OCI-LY1 (cell line): ENCODE data around the gene CHMP4B.

ENCODE experiments used
- H2AFZ ChIP-seq: fragments of 200-600 bp; sonication (generic), shearing (Covaris generic); 2 replicates; pipeline ENCODE4 v1.6.0; 2014; ENCODE audit warnings: antibody characterized with exemption, mild to moderate bottlenecking, low read length
- H3F3A ChIP-seq: fragments of 200-600 bp; sonication (generic), shearing (Covaris generic); 2 replicates; pipeline ENCODE4 v1.6.0; 2014; ENCODE audit warnings: mild to moderate bottlenecking, antibody characterized with exemption, low read length, moderate library complexity; ENCODE audit not compliant: insufficient read depth
- H3K27ac ChIP-seq: fragments of 200-600 bp; sonication (generic); 2 replicates; pipeline ENCODE4 v1.5.1; 2014; ENCODE audit warnings: low read length, mixed run types, mild to moderate bottlenecking, low read depth; ENCODE audit not compliant: poor library complexity, severe bottlenecking
- H3K27me3 ChIP-seq: fragments of 200-600 bp; sonication (generic); 2 replicates; pipeline ENCODE4 v1.6.0; 2014; ENCODE audit warnings: antibody characterized with exemption, mild to moderate bottlenecking, low read length, moderate library complexity; ENCODE audit not compliant: insufficient read depth
- H3K36me3 ChIP-seq: fragments of 200-600 bp; sonication (generic); 2 replicates; pipeline ENCODE4 v1.6.1; 2014; ENCODE audit warnings: mild to moderate bottlenecking, antibody characterized with exemption, low read length, moderate library complexity, mixed read lengths; ENCODE audit not compliant: insufficient read depth
- H3K4me1 ChIP-seq: fragments of 200-600 bp; sonication (generic); 2 replicates; pipeline ENCODE4 v1.5.1; 2014; ENCODE audit warnings: mild to moderate bottlenecking, low read length, moderate library complexity; ENCODE audit not compliant: insufficient read depth, severe bottlenecking
- H3K4me2 ChIP-seq: fragments of 200-600 bp; sonication (generic), shearing (Covaris generic); 2 replicates; pipeline ENCODE4 v1.6.1; 2014; ENCODE audit warnings: low read length
- H3K4me3 ChIP-seq: fragments of 200-600 bp; sonication (generic); 2 replicates; pipeline ENCODE4 v1.5.1; 2014; ENCODE audit warnings: low read length, low read depth, mild to moderate bottlenecking, mixed read lengths; ENCODE audit not compliant: poor library complexity, severe bottlenecking
- H3K79me2 ChIP-seq: fragments of 200-600 bp; shearing (Covaris generic); 2 replicates; pipeline ENCODE4 v1.6.1; 2016; ENCODE audit warnings: mixed run types, low read length, mixed read lengths; ENCODE audit not compliant: insufficient read depth
- H3K9ac ChIP-seq: fragments of 200-600 bp; sonication (generic), shearing (Covaris generic); 2 replicates; pipeline ENCODE4 v1.6.1; 2014; ENCODE audit warnings: mild to moderate bottlenecking, low read length, mixed read lengths
- H3K9me2 ChIP-seq: fragments of 200-600 bp; sonication (generic), shearing (Covaris generic); 2 replicates; pipeline ENCODE4 v1.6.1; 2014; ENCODE audit warnings: low read depth, mild to moderate bottlenecking, low read length, mixed read lengths
- H3K9me3 ChIP-seq: fragments of 200-600 bp; shearing (Covaris generic); 2 replicates; pipeline ENCODE4 v1.6.1; 2014; ENCODE audit warnings: low read length, mixed read lengths
- H4K20me1 ChIP-seq: fragments of 200-600 bp; sonication (generic), shearing (Covaris generic); 2 replicates; pipeline ENCODE4 v1.6.0; 2016; ENCODE audit warnings: mild to moderate bottlenecking, low read length; ENCODE audit not compliant: insufficient read depth
- EZH2 ChIP-seq: fragments of 200-600 bp; sonication (generic), shearing (Covaris generic); IDR thresholded peaks from 2 replicates; pipeline ENCODE4 v1.8.0; 2017; ENCODE audit warnings: borderline replicate concordance, mixed run types, mild to moderate bottlenecking, antibody characterized with exemption, low read length, moderate library complexity, mixed read lengths
- TF ChIP-seq, protein P1 (sequence below): fragments of 200-600 bp; sonication (generic), shearing (Covaris generic); IDR thresholded peaks from 2 replicates; pipeline ENCODE4 v1.5.1; 2017; ENCODE audit warnings: mild to moderate bottlenecking, antibody characterized with exemption, low read length, moderate library complexity, mixed read lengths

The CHMP4B gene

GRCh38 chr20:33875055-33875454 lies 63.9 kb downstream of the CHMP4B start:
- Histone ChIP-seq H3K4me2 (peak overlapping the region; percentile 50), H3K9ac (0 out of 2 replicates have a peak overlapping the region, but pooled peaks have one; percentile 12), H3K9me2 (no peaks in the 10 kb centered on the region), H3K4me3 (peak overlapping the region; percentile 20), H3K36me3 (no peaks in the 10 kb centered on the region), H4K20me1 (no peaks in the 10 kb centered on the region), H3K27me3 (no peaks in the 10 kb centered on the region), H3F3A (no peaks in the 10 kb centered on the region), H3K79me2 (no peaks in the 10 kb centered on the region), H2AFZ (no peak overlapping the region), H3K27ac (peak overlapping the region; percentile 80), H3K4me1 (peaks cover 14% of the 10 kb centered on the region), H3K9me3 (no peaks in the 10 kb centered on the region)
- TF ChIP-seq, protein P1, sequence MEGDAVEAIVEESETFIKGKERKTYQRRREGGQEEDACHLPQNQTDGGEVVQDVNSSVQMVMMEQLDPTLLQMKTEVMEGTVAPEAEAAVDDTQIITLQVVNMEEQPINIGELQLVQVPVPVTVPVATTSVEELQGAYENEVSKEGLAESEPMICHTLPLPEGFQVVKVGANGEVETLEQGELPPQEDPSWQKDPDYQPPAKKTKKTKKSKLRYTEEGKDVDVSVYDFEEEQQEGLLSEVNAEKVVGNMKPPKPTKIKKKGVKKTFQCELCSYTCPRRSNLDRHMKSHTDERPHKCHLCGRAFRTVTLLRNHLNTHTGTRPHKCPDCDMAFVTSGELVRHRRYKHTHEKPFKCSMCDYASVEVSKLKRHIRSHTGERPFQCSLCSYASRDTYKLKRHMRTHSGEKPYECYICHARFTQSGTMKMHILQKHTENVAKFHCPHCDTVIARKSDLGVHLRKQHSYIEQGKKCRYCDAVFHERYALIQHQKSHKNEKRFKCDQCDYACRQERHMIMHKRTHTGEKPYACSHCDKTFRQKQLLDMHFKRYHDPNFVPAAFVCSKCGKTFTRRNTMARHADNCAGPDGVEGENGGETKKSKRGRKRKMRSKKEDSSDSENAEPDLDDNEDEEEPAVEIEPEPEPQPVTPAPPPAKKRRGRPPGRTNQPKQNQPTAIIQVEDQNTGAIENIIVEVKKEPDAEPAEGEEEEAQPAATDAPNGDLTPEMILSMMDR: no peak

GRCh38 chr20:33875534-33876026 lies 64.4 kb downstream of the CHMP4B start:
- Histone ChIP-seq H3K4me2 (peak overlapping the region; percentile 50), H3K9me3 (0 out of 2 replicates have a peak, but pooled peaks cover 3% of the 10 kb centered on the region), H3K27me3 (no peaks in the 10 kb centered on the region), H2AFZ (no peak overlapping the region), H3K9ac (0 out of 2 replicates have a peak overlapping the region, but pooled peaks have one; percentile 12), H3K4me1 (peaks cover 14% of the 10 kb centered on the region), H4K20me1 (no peaks in the 10 kb centered on the region), H3F3A (no peaks in the 10 kb centered on the region), H3K36me3 (no peaks in the 10 kb centered on the region), H3K4me3 (peak overlapping the region; percentile 20), H3K79me2 (no peaks in the 10 kb centered on the region), H3K9me2 (no peaks in the 10 kb centered on the region), H3K27ac (peak overlapping the region; percentile 80)
- TF ChIP-seq, protein P1: no peak
- TF ChIP-seq EZH2: no peak

GRCh38 chr20:33878583-33878982 lies 67.4 kb downstream of the CHMP4B start:
- TF ChIP-seq EZH2: no peak
- TF ChIP-seq, protein P1: no peak
- Histone ChIP-seq H3K27me3 (no peaks in the 10 kb centered on the region), H3K79me2 (no peaks in the 10 kb centered on the region)

More at GRCh38 chr20:33878583-33878982, 67.4 kb downstream of the CHMP4B start:
- Histone ChIP-seq H3K9me3 (0 out of 2 replicates have a peak, but pooled peaks cover 3% of the 10 kb centered on the region), H3K9me2 (no peaks in the 10 kb centered on the region), H3K4me2 (no peak overlapping the region), H3F3A (no peaks in the 10 kb centered on the region), H3K36me3 (no peaks in the 10 kb centered on the region), H2AFZ (no peak overlapping the region), H3K4me3 (no peak overlapping the region), H4K20me1 (no peaks in the 10 kb centered on the region), H3K4me1 (peaks cover 41% of the 10 kb centered on the region), H3K9ac (no peak overlapping the region), H3K27ac (no peak overlapping the region)
